ENCODE data around the gene TJP2.

TJP2 gene

DNA sequence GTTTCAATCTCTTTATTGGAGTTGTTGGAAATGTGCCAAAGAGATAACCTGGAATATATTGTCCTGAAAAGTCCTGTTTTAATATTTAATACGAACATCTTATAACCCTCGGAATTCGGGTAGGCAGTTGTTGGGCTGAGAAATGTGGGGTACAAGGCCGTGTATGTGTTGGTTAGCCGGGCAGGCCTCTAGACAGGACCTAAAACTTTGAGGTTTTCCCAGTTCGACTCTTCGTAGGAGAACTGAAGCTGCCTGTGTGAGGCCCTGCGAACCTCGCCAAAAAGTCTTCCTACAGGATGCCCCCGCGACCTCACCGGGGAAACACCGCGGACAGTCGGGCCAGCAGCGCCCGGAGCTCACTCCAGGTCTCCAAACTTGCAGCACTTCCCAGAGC, 583 bp upstream of the TJP2 start:
- peak overlapping the region; percentile 77 for H2AFZ ChIP-seq
- no peaks in the 10 kb centered on the region for H3K27me3 ChIP-seq (ENCODE audit: control insufficient read depth, insufficient read depth, low read length)
- TF ChIP-seq, protein P1, sequence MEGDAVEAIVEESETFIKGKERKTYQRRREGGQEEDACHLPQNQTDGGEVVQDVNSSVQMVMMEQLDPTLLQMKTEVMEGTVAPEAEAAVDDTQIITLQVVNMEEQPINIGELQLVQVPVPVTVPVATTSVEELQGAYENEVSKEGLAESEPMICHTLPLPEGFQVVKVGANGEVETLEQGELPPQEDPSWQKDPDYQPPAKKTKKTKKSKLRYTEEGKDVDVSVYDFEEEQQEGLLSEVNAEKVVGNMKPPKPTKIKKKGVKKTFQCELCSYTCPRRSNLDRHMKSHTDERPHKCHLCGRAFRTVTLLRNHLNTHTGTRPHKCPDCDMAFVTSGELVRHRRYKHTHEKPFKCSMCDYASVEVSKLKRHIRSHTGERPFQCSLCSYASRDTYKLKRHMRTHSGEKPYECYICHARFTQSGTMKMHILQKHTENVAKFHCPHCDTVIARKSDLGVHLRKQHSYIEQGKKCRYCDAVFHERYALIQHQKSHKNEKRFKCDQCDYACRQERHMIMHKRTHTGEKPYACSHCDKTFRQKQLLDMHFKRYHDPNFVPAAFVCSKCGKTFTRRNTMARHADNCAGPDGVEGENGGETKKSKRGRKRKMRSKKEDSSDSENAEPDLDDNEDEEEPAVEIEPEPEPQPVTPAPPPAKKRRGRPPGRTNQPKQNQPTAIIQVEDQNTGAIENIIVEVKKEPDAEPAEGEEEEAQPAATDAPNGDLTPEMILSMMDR (IDR thresholded peaks at IDR 0.05) = no peak
- H3K36me3 ChIP-seq (ENCODE audit: control insufficient read depth, insufficient read depth, low read length) = no peaks in the 10 kb centered on the region
- peak overlapping the region; percentile 47 for H3K4me2 ChIP-seq (ENCODE audit: low read length)
- H3K9me3 ChIP-seq (ENCODE audit: control insufficient read depth, low read length) = no peaks in the 10 kb centered on the region
- peak overlapping the region; percentile 14 for H3K4me3 ChIP-seq (ENCODE audit: low read depth, low read length)
- no peak overlapping the region for H3K9ac ChIP-seq
- H3K4me1 ChIP-seq = peaks cover 8% of the 10 kb centered on the region
- H3K27ac ChIP-seq = peak overlapping the region; percentile 53
- H3K79me2 ChIP-seq = no peaks in the 10 kb centered on the region

DNA sequence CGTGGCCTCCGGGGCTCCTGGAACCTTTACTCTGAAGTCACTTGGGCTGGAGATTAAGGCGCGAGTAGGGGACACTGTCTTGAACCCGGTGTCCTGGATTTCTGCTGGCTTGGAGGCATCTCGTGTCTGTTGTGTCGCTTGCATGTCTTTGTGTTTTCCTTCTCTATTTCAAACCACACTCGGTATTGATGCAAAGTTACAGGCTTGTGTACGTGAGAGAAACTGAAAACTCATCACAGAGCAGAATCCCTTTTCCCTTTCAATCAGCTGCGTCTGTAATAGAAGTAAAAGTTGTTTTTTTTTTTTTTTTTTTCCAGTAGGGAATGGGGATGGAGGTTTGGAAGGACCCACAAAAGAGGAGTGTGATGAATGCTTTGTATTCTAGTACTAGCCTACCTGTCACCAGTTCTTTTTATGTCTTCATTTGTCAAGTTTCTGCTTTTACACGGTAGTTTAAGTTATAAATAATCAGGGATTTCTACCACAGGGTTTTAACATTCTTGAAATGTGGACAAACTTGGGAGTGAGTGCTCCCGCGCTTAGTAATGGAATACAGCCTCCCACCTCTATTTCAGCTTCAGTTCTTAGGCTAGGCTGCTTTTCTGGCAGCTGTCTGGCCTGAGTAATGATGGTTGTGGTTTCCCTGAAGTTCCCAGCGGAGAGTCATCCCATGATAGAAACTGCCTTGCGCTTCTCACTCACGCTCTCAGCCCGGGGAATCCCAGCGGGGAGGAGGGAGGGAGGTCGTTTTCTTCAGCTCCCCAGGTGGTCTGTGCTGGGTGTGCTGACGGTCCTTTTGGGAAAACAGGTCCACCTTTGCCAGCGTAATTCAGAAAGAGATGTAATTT, 763 bp downstream of the TJP2 start:
- Histone ChIP-seq H3K79me2 (no peaks in the 10 kb centered on the region), H3K4me3 (ENCODE audit: low read depth, low read length) (peak overlapping the region; percentile 19), H3K9me3 (ENCODE audit: control insufficient read depth, low read length) (no peaks in the 10 kb centered on the region), H3K4me2 (ENCODE audit: low read length) (peak overlapping the region; percentile 65), H3K27ac (peak overlapping the region; percentile 29), H3K36me3 (ENCODE audit: control insufficient read depth, insufficient read depth, low read length) (no peaks in the 10 kb centered on the region), H3K4me1 (peaks cover 8% of the 10 kb centered on the region), H2AFZ (peak overlapping the region; percentile 77), H3K9ac (no peak overlapping the region), H3K27me3 (ENCODE audit: control insufficient read depth, insufficient read depth, low read length) (no peaks in the 10 kb centered on the region)
- TF ChIP-seq, protein P1 (IDR thresholded peaks at IDR 0.05) = no peak

DNA sequence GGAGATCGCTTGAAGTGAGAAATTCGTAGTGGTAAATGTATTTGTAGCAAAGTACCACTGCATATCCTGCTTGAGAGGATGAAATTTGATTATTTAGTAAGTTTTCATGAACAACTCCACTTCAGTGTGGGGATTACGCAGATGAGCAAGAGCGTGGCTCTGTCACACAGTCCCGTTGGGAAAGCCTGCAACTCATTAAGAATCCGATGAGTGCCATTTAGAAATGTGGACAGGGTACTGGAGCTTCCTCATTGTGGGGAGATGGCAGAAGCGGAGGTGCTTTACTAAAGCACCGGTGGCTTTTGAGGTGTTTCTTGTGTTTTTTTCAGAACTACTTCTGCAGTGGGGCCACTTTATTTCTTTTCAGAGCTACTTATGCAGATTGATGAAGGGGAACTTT, 1.4 kb downstream of the TJP2 start:
- TF ChIP-seq, protein P1 (IDR thresholded peaks at IDR 0.05) = no peak
- H3K4me3 ChIP-seq (ENCODE audit: low read depth, low read length) = no peak overlapping the region
- peaks cover 8% of the 10 kb centered on the region for H3K4me1 ChIP-seq

DNA sequence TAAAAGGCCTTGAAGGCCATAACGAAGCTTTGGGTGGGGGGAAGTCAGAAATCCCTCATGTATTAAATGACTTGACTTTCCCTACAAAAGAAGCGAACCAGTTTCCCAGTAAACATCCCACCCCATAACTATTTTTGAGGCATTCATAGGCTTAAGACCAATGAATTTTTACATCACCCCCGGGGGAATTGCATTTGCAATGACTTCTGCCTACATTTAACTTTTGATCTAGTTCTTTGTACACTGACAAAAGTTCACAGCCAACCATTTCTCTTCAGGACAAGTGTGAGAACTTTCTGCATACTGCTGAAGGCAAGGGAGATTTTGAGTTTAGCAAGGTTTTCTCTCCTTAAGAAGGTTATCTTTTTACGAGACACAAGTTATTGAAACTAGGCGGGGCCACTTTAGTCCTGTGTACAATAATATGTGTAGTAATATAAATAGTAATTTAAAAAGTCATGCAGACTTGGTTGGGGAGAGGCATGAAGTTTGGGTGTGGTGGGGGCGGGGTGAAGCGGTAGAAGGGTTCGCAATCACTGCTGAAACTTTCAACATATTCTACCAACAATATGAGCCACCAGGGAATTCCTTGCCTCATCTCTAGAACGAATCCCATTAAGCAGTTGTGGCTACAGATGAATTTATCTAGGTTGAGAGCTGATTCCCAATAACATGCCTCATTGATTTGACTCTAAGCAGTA, 2.5 kb downstream of the TJP2 start:
- Histone ChIP-seq H3K27me3 (ENCODE audit: control insufficient read depth, insufficient read depth, low read length) (no peaks in the 10 kb centered on the region), H3K4me2 (ENCODE audit: low read length) (no peak overlapping the region), H3K36me3 (ENCODE audit: control insufficient read depth, insufficient read depth, low read length) (no peaks in the 10 kb centered on the region), H3K4me3 (ENCODE audit: low read depth, low read length) (no peak overlapping the region), H2AFZ (no peak overlapping the region), H3K9me3 (ENCODE audit: control insufficient read depth, low read length) (no peaks in the 10 kb centered on the region), H3K9ac (no peak overlapping the region), H3K27ac (no peak overlapping the region), H3K79me2 (no peaks in the 10 kb centered on the region), H3K4me1 (no peaks in the 10 kb centered on the region)
- TF ChIP-seq, protein P1 (IDR thresholded peaks at IDR 0.05) = no peak

More for the DNA sequence above, 1.4 kb downstream of the TJP2 start:
- Histone ChIP-seq H3K27me3 (ENCODE audit: control insufficient read depth, insufficient read depth, low read length) (no peaks in the 10 kb centered on the region), H2AFZ (no peak overlapping the region), H3K79me2 (no peaks in the 10 kb centered on the region), H3K9me3 (ENCODE audit: control insufficient read depth, low read length) (no peaks in the 10 kb centered on the region), H3K9ac (no peak overlapping the region), H3K27ac (no peak overlapping the region), H3K4me2 (ENCODE audit: low read length) (no peak overlapping the region), H3K36me3 (ENCODE audit: control insufficient read depth, insufficient read depth, low read length) (no peaks in the 10 kb centered on the region)

Data from parathyroid adenoma (tissue), 2 donors.